MM.1S (cell line): ENCODE measurements around the gene LINGO3.

ENCODE experiments used
- CTCF ChIP-seq: fragments of 300-600 bp; sonication (generic); IDR thresholded peaks from 2 replicates; pipeline ENCODE4 v1.5.1; 2016; ENCODE audit warnings: antibody characterized with exemption, low read length, mixed read lengths
- EZH2 ChIP-seq: fragments of 300-600 bp; sonication (generic); optimal IDR thresholded peaks from 2 replicates; pipeline ENCODE3; 2017; ENCODE audit warnings: low read depth, mild to moderate bottlenecking, antibody characterized with exemption, low read length, mixed read lengths
- EZH2phosphoT487 ChIP-seq: fragments of 300-600 bp; sonication (generic); IDR thresholded peaks from 2 replicates; pipeline ENCODE4 v1.6.1; 2018; ENCODE audit warnings: antibody characterized with exemption, low read length

- no peak for TF ChIP-seq CTCF
- TF ChIP-seq EZH2, result no peak
- no peak for TF ChIP-seq EZH2phosphoT487
Observed at GRCh38 chr19:2296141-2296540, 11.8 kb downstream of the LINGO3 start.
